MM.1S (cell line): ENCODE results near the gene IFT20.

Source experiments
- DNase-seq: peaks from one replicate; pipeline ENCODE4 v3.0.0-alpha.2; 2015
- H2AFZ ChIP-seq: fragments of 300-600 bp; sonication (generic); 2 replicates; pipeline ENCODE4 v1.6.0; 2016; ENCODE audit warnings: antibody characterized with exemption, low read length
- H3F3A ChIP-seq: fragments of 300-600 bp; sonication (generic); 2 replicates; pipeline ENCODE4 v1.6.1; 2016; ENCODE audit warnings: mild to moderate bottlenecking, antibody characterized with exemption, low read length, moderate library complexity, mixed read lengths; ENCODE audit not compliant: insufficient read depth
- H3K27ac ChIP-seq: fragments of 300-600 bp; sonication (generic); 2 replicates; pipeline ENCODE4 v1.5.1; 2016; ENCODE audit warnings: mild to moderate bottlenecking, low read length
- H3K27me3 ChIP-seq: fragments of 300-600 bp; sonication (generic); replicated peaks from 2 replicates; pipeline ENCODE4 v1.6.0; 2016; ENCODE audit warnings: low read length; ENCODE audit not compliant: insufficient read depth
- H3K36me3 ChIP-seq: fragments of 300-600 bp; sonication (generic); replicated peaks from 2 replicates; pipeline ENCODE4 v1.6.1; 2016; ENCODE audit warnings: mild to moderate bottlenecking, low read length, mixed read lengths; ENCODE audit not compliant: insufficient read depth
- H3K4me1 ChIP-seq: fragments of 300-600 bp; sonication (generic); 2 replicates; pipeline ENCODE4 v1.6.1; 2016; ENCODE audit warnings: low read length, mixed read lengths
- H3K4me2 ChIP-seq: fragments of 300-600 bp; sonication (generic); 2 replicates; pipeline ENCODE4 v1.6.0; 2016; ENCODE audit warnings: low read depth, low read length
- H3K4me3 ChIP-seq: fragments of 300-600 bp; sonication (generic); 2 replicates; pipeline ENCODE4 v1.5.1; 2016; ENCODE audit warnings: low read length, mixed read lengths
- H3K79me2 ChIP-seq: fragments of 300-600 bp; sonication (generic); 2 replicates; pipeline ENCODE4 v1.6.1; 2016; ENCODE audit warnings: mixed run types, low read length, mixed read lengths
- H3K9ac ChIP-seq: fragments of 300-600 bp; sonication (generic); 2 replicates; pipeline ENCODE4 v1.6.1; 2016; ENCODE audit warnings: low read length, mixed read lengths
- H3K9me2 ChIP-seq: fragments of 300-600 bp; sonication (generic); replicated peaks from 2 replicates; pipeline ENCODE4 v1.6.1; 2016; ENCODE audit warnings: mild to moderate bottlenecking, low read length, mixed read lengths; ENCODE audit not compliant: insufficient read depth
- H3K9me3 ChIP-seq: fragments of 300-600 bp; sonication (generic); replicated peaks from 2 replicates; pipeline ENCODE4 v1.6.1; 2016; ENCODE audit warnings: mild to moderate bottlenecking, low read length, mixed read lengths; ENCODE audit not compliant: insufficient read depth
- H4K20me1 ChIP-seq: fragments of 300-600 bp; sonication (generic); 2 replicates; pipeline ENCODE4 v1.6.1; 2016; ENCODE audit warnings: mild to moderate bottlenecking, low read length, moderate library complexity, mixed read lengths; ENCODE audit not compliant: insufficient read depth
- CTCF ChIP-seq: fragments of 300-600 bp; sonication (generic); IDR thresholded peaks from 2 replicates; pipeline ENCODE4 v1.5.1; 2016; ENCODE audit warnings: antibody characterized with exemption, low read length, mixed read lengths
- EZH2 ChIP-seq: fragments of 300-600 bp; sonication (generic); optimal IDR thresholded peaks from 2 replicates; pipeline ENCODE3; 2017; ENCODE audit warnings: low read depth, mild to moderate bottlenecking, antibody characterized with exemption, low read length, mixed read lengths
- EZH2phosphoT487 ChIP-seq: fragments of 300-600 bp; sonication (generic); IDR thresholded peaks from 2 replicates; pipeline ENCODE4 v1.6.1; 2018; ENCODE audit warnings: antibody characterized with exemption, low read length

The IFT20 gene

GRCh38 chr17:28327031-28327607 is 8.2 kb downstream of the IFT20 start:
- no peaks in the 10 kb centered on the region for H4K20me1 ChIP-seq
- no peak overlapping the region for H3K4me2 ChIP-seq
- H3K27ac ChIP-seq, result no peak overlapping the region
- no peaks in the 10 kb centered on the region for H3K9me2 ChIP-seq
- H2AFZ ChIP-seq, result no peak overlapping the region
- DNase-seq, result no peak
- H3K4me1 ChIP-seq, result no peaks in the 10 kb centered on the region
- H3F3A ChIP-seq, result peaks cover 4% of the 10 kb centered on the region; the same call in 1 of the 2 replicates
- H3K9ac ChIP-seq, result no peak overlapping the region
- H3K4me3 ChIP-seq, result no peak overlapping the region
- TF ChIP-seq CTCF (no peak), EZH2phosphoT487 (no peak), EZH2 (no peak)
- peaks cover 51% of the 10 kb centered on the region for H3K79me2 ChIP-seq
- no peaks in the 10 kb centered on the region for H3K9me3 ChIP-seq
- H3K36me3 ChIP-seq, result 0 out of 2 replicates have a peak, but pooled peaks cover 4% of the 10 kb centered on the region
- no peaks in the 10 kb centered on the region for H3K27me3 ChIP-seq

DNA sequence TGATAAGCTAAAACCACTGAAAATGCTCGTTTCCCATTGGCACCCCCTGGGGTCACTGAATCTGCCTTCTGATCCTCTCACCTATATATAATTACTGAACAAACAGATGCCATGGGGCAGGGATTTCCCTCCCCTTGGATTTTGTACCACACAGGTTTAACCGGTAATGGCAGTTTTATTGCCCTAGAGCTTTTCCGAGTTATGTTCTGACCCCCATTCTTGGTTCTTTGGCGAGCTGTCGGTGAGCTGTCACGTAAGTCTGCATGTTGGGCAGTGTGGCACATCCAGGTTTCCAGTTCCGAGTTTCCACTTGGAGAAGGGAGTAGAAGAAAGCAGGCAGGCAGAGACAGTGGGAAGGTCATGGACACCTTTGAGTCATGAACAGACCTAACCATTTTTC is 9.2 kb downstream of the IFT20 start:
- H3K4me2 ChIP-seq, result no peak overlapping the region
- H4K20me1 ChIP-seq, result no peaks in the 10 kb centered on the region
- peaks cover 4% of the 10 kb centered on the region; the same call in 1 of the 2 replicates for H3K36me3 ChIP-seq
- peaks cover 58% of the 10 kb centered on the region for H3K79me2 ChIP-seq
- no peak for TF ChIP-seq EZH2phosphoT487
- TF ChIP-seq EZH2, result no peak
- no peak for TF ChIP-seq CTCF
- H3K4me3 ChIP-seq, result no peak overlapping the region
- H3K9me2 ChIP-seq, result no peaks in the 10 kb centered on the region
- H3K27ac ChIP-seq, result no peak overlapping the region
- H3K9ac ChIP-seq, result no peak overlapping the region
- no peaks in the 10 kb centered on the region for H3K27me3 ChIP-seq
- H3F3A ChIP-seq, result peaks cover 4% of the 10 kb centered on the region; the same call in 1 of the 2 replicates
- no peaks in the 10 kb centered on the region for H3K4me1 ChIP-seq
- H2AFZ ChIP-seq, result no peak overlapping the region
- DNase-seq, result no peak
- H3K9me3 ChIP-seq, result no peaks in the 10 kb centered on the region

- DNase-seq, result no peak
- no peaks in the 10 kb centered on the region; the same call in 1 of the 2 replicates for H3K4me1 ChIP-seq
- peaks cover 67% of the 10 kb centered on the region for H3K79me2 ChIP-seq
- TF ChIP-seq EZH2phosphoT487 (no peak), CTCF (no peak), EZH2 (no peak)
- no peaks in the 10 kb centered on the region for H3K27me3 ChIP-seq
- H3K4me2 ChIP-seq, result no peak overlapping the region
- H3F3A ChIP-seq, result peaks cover 4% of the 10 kb centered on the region; the same call in 1 of the 2 replicates
- H3K27ac ChIP-seq, result no peak overlapping the region
- H4K20me1 ChIP-seq, result no peaks in the 10 kb centered on the region
- H2AFZ ChIP-seq, result no peak overlapping the region
- H3K9me3 ChIP-seq, result no peaks in the 10 kb centered on the region
- H3K9me2 ChIP-seq, result no peaks in the 10 kb centered on the region
- no peak overlapping the region for H3K4me3 ChIP-seq
- peaks cover 4% of the 10 kb centered on the region; the same call in 1 of the 2 replicates for H3K36me3 ChIP-seq
- H3K9ac ChIP-seq, result no peak overlapping the region
Measured at GRCh38 chr17:28325211-28325610, 10.1 kb downstream of the IFT20 start.
